NCI-H524 treated with DMSO at 0.1 percent for 48 hours (cell line): ENCODE measurements around the gene FYN.

Experiments
- DNase-seq: peaks from one replicate; lab custom pipeline; 2025; lab: John Stamatoyannopoulos, UW

The FYN gene

DNA sequence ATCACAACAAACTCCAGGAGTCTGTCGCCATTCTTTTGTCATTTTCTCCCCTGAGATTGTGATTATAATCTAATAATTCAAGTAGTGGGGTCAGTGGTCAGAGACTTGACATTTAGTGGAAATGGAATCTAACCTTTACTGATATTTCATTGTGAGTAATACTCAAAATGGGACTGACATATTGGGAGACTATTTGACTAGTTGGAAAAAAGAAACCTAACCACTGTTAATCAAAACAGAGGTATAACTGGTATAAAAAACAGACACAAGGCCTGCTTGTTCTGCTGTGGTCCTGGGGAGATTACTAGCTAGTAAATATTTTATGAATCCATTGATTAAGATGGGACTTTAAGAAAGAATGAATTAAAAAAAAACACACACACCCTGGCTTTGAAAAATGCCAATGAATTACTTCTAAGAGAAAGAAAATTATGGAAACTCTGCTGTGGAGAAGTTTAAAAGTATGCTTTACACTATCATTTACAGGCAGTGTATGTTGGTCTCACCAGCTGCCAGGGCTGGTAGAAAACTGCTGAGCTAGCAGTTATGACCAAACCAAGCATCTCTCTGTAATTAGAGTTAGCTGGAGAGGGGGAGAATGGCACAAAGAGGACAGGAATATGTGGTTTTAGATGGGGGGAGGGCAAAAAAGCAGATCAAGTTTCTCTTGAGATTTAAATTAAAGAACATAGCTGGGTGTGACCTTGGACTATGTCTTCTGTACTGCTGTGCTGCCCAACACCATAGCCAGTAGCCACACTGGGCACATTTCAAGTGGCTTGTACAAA is 103.7 kb downstream of the FYN start:
- no peak for DNase-seq

GRCh38 chr6:111768431-111768770 is 104.9 kb downstream of the FYN start:
- no peak for DNase-seq

DNA sequence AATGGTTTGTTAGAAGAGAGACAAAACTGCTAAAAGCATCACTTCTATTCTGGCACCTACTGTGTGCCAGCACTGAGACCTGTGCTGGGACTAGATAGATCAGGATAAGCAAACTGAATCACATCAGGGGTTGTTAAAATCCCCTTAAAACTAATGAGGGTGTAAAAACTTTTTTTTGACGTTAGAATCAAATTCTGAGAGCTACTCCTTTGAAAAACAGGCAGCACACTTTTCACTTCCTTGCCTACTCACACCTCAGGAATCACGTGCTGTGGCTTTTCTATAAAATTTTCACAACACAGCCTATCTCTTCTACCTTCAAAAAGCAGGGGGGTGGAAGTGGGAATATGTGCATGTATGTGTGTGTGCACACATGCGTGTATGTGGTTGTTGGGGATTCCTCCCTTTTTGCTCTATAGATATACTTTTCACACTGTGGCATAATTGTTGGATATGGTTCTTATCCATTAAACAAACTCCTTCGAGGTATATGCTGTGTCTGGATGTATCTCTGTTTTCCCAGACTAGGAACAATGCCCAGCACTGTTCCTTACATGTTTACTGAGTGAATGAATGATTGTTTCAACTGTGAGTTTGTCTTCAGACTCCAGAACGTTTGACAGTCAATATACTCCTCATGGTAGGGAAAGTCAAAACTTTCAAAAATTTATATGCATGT is 105.4 kb downstream of the FYN start:
- DNase-seq = no peak

- DNase-seq = no peak
Measured at GRCh38 chr6:111766201-111766857, 106.9 kb downstream of the FYN start.

DNA sequence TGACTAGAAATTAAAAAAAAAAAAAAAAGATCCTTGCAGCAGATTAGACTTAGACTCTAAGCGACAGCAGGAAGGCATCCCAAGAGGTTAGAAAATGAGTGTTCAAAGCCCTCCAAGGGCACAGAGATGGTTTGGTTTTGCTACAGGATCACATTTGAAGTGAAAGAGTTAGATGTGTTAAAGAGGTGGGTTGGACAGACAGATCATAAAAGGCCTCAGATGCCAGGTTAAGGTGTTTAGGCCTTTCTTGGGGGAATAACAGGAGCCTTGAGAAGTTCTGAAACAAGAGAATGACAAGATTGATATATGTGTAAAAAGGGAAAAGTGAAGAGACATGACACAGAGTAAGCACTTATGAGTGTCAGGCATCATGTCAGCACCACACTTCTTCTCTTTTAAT is 107.5 kb downstream of the FYN start:
- no peak for DNase-seq

- DNase-seq = no peak
Measured at GRCh38 chr6:111764238-111765175, 108.7 kb downstream of the FYN start.

GRCh38 chr6:111763381-111763780 is 109.9 kb downstream of the FYN start:
- no peak for DNase-seq

DNA sequence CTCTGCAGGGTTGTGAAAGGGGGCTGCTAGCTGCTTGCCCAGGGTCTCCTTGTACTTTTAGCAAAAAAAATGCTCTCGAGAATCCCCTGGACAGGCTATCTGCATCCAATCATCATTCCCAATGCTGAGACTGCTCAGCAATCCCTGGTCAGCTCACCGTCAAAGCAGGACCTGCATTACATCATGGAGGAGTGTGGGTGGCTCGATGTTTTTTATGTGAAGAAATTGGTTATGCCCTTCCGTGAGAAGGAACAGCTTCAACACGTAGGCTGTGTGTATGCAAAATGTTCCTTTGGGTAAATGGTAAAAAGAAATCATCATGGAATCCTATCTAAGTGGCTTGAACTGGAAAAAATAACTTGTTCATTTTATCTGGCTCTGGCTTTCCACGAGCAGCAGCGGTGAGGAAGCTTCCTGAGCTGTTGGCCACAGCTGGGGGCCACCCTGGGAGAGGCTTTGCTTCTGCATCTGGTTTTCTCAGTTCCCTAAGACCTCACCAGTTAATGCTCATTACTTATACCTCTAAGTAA is 111.4 kb downstream of the FYN start:
- no peak for DNase-seq

GRCh38 chr6:111761212-111761611 is 112.0 kb downstream of the FYN start:
- DNase-seq = no peak

GRCh38 chr6:111759836-111760785 is 113.1 kb downstream of the FYN start:
- DNase-seq = no peak

- DNase-seq = no peak
Measured at GRCh38 chr6:111759331-111759835, 113.9 kb downstream of the FYN start.

- no peak for DNase-seq
Measured at GRCh38 chr6:111758608-111759329, 114.5 kb downstream of the FYN start.

DNA sequence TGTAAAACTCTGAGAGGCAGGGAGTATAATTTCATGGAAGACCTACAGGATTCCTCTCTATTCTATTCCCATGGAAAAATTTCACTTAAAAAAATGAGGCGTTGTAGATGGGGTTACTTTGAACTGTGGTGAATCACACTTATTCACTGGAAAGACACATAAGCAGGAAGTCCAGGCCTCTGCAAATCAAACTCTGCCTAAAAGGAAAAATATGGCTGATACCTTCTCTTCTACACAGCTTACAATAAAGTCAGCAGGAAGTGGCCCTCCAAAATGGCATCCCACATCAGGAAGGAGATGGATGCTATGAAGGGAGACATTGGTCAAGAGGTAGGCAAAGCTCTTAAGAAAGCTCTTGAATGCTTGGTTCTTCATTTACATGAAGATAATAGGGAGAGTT is 115.9 kb downstream of the FYN start:
- DNase-seq = no peak

DNA sequence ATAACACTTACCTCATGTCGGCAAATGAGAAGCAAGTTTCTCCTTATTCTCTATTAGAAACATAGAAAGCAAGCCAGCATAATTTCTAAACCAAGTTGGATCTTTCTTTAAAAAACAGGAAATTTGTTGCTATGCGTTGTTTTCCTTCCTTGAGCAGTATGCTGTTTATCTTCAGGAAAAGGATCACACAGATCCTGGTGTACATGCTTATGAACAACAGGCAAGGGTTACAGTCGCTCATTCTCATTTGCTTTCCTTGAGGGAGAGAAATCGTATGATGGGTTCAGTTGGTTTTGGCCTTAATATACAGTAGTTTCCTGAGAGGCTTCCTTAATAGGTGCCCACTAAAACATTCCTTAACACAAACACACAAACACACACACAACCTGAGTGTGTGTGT is 118.8 kb downstream of the FYN start:
- DNase-seq = no peak

DNA sequence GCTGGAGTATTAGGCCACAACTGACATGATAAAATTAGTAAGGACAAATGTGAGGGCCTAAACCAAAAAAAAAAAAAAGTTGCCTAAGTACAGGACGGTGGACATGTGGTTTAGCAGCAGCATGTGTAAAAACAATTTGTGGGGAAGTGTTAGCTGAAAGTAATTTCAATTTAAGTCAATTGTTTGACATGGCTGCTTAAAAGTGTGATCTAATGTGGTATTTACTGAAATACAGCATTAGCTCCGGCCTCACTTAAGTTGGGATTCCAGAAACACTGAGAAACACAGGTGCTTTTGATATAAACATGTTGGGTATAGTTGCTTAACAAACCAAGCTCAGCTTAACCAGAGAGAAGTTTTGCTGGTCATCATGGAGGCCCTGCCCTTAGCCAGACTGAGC is 119.7 kb downstream of the FYN start:
- DNase-seq = no peak

- DNase-seq = no peak
Measured at GRCh38 chr6:111752476-111752875, 120.8 kb downstream of the FYN start.

DNA sequence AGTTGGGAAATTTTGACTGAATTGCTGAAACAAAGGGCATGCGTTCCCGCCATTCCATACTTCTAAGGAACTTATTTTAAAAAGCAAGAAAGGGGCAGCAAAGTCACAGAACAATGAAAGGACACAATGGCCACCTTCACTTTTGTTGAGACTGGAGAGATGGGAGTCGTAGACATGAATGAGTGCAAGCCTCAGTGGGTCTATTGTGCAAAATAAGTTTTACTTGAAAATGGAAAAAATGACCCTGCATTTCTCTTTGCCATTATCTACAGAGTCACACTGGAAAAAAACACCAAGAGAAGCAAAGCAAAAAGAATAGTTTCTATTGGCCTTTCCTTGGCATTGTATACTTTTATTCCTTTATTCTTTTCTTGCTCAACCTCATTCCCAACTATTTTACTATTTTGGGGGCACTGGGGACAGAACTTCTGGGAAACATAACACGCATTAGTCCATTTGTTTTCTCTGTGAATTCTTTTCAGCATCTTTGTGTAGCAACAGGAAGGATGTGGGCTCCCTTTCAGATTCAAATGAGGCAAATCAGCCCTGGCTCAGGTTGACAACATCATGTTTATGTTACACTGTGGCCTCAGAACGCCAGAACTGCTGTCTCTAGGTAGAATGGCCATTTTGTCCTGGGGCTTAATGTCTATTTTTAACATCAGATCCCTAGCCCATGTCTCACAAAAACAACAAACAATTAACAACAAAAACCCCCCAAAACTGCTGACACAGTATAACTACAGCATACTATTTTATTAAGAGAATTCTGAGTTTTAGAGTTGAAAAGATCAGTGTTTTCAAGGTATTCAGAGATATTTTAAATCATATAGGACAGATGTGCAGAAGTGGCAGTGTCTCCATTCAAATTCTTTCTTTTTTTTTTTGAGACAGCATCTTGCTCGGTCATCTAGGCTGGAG is 122.2 kb downstream of the FYN start:
- no peak for DNase-seq

GRCh38 chr6:111750153-111750552 is 123.1 kb downstream of the FYN start:
- no peak for DNase-seq

DNA sequence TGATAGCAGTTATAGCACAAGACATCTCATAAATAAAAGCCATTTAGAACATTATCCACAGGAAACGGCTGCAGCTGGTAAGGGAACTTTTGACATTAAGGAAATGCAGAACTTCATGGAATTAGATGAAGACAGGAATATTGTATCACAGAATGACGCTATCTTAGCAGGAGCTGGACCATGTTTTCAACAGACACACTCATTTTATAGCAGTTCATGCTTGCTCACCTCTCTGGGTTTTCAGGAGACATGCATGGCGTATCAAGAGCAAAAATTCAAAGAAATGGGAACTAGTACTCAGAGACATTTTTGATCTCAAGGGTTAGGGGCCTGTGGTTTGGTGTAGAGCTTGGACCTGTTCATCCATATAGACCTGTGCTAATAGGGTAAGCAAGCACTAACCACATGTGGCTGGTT is 125.0 kb downstream of the FYN start:
- no peak for DNase-seq
